A549 (cell line): ENCODE data around the gene SLC39A11. TPM values are rescaled to one million over a fixed set of nuclear protein-coding genes. Genes with fewer than 3 reads are reported as not detected.

Experiments used
- ATAC-seq, 2 experiments: fragments of 200-7000 bp in 1 of 2; fragments of >200 bp in 1 of 2; cut with Nextera tagmentation in 1 of 2; cut with Tn5 transposase in 1 of 2; 3 replicates each; pipeline versions ENCODE4 v1.8.0 to v1.9.1; 2018 to 2020; ENCODE audit warnings: mild to moderate bottlenecking in 1 of 2, moderate library complexity in 1 of 2
- CTCF ChIA-PET: fragments of 300-600 bp; sonication (Branson Sonifier 250); formaldehyde crosslinking; extraction: SDS; loops from one replicate; lab custom pipeline; 2021; ENCODE audit warnings: antibody characterized with exemption, inconsistent platforms; lab: Yijun Ruan, JAX
- POLR2A ChIA-PET: fragments of 350-600 bp; formaldehyde crosslinking; extraction: SDS; loops from one replicate; lab custom pipeline; 2021; ENCODE audit warnings: antibody characterized with exemption, inconsistent platforms; lab: Yijun Ruan, JAX
- DNase-seq, 2 experiments: peaks; one replicate each; pipeline versions ENCODE4 v3.0.0 to v3.0.0-alpha.2; 2011 to 2016; ENCODE audit warnings: low read depth in 1 of 2, low spot score in 1 of 2
- FAIRE-seq: peaks from 2 replicates; lab custom pipeline; 2011; peaks lifted over from hg19 to GRCh38; lab: Jason Lieb, UNC
- H3K27ac ChIP-seq, 2 experiments: fragments of >200 bp; sonication (Bioruptor Twin); formaldehyde crosslinking; 3 replicates each; pipeline ENCODE4 v1.5.1; 2016 to 2017
- H3K4me1 ChIP-seq: fragments of >200 bp; sonication (Bioruptor Twin); formaldehyde crosslinking; 3 replicates; pipeline ENCODE4 v1.6.1; 2016
- H3K4me2 ChIP-seq: fragments of >200 bp; sonication (Bioruptor Twin); formaldehyde crosslinking; 3 replicates; pipeline ENCODE4 v1.6.1; 2016
- H3K4me3 ChIP-seq: fragments of >200 bp; sonication (Bioruptor Twin); formaldehyde crosslinking; 3 replicates; pipeline ENCODE4 v1.5.1; 2016
- H3K9me3 ChIP-seq: fragments of >200 bp; sonication (Bioruptor Twin); formaldehyde crosslinking; 3 replicates; pipeline ENCODE4 v1.6.1; 2016
- BCL3 ChIP-seq: fragments of >200 bp; sonication (Bioruptor Twin); formaldehyde crosslinking; IDR thresholded peaks from 3 replicates; pipeline ENCODE4 v1.6.1; 2016
- CBX8 ChIP-seq: fragments of 200-600 bp; sonication (generic); IDR thresholded peaks from 2 replicates; pipeline ENCODE4 v1.6.1; 2016
- CHD4 ChIP-seq: fragments of 200-600 bp; sonication (generic); IDR thresholded peaks from 2 replicates; pipeline ENCODE4 v1.6.1; 2016; ENCODE audit warnings: antibody characterized with exemption, mild to moderate bottlenecking, borderline replicate concordance
- E2F6 ChIP-seq: IDR thresholded peaks from 2 replicates; pipeline ENCODE4 v1.6.1; 2012; ENCODE audit warnings: low read depth, borderline replicate concordance
- FOSB ChIP-seq: fragments of 250-450 bp; sonication (Bioruptor Pico); IDR thresholded peaks from 2 replicates; pipeline ENCODE4 v1.5.0; 2020; ENCODE audit warnings: mild to moderate bottlenecking, moderate library complexity
- FOXS1 ChIP-seq: fragments of 250-450 bp; sonication (Bioruptor Pico); IDR thresholded peaks from 2 replicates; pipeline ENCODE4 v1.5.0; 2020; ENCODE audit warnings: mild to moderate bottlenecking, moderate library complexity
- HOXB5 ChIP-seq: fragments of 250-450 bp; sonication (Bioruptor Pico); IDR thresholded peaks from 2 replicates; pipeline ENCODE4 v1.5.0; 2020; ENCODE audit warnings: mild to moderate bottlenecking, moderate library complexity
- MAX ChIP-seq: IDR thresholded peaks from 2 replicates; pipeline ENCODE4 v1.6.1; 2012
- MAZ ChIP-seq: fragments of 150-350 bp; IDR thresholded peaks from 2 replicates; pipeline ENCODE4 v1.6.1; 2014; ENCODE audit warnings: antibody characterized with exemption, low read depth, low read length, borderline replicate concordance
- MYC ChIP-seq: IDR thresholded peaks from 2 replicates; pipeline ENCODE4 v1.6.1; 2012; ENCODE audit warnings: mild to moderate bottlenecking, inconsistent platforms, low read length, improper control_type of control experiment, borderline replicate concordance
- RARB ChIP-seq: fragments of 250-450 bp; sonication (Bioruptor Pico); IDR thresholded peaks from 2 replicates; pipeline ENCODE4 v1.8.0; 2021; ENCODE audit warnings: mild to moderate bottlenecking, moderate library complexity
- REST ChIP-seq: fragments of 200-600 bp; sonication (generic); IDR thresholded peaks from 2 replicates; pipeline ENCODE4 v1.6.1; 2016; ENCODE audit warnings: antibody characterized with exemption, mild to moderate bottlenecking, moderate library complexity
- ZC3H11A ChIP-seq: fragments of 450-650 bp; IDR thresholded peaks from 2 replicates; pipeline ENCODE4 v1.6.1; 2014; ENCODE audit warnings: antibody characterized with exemption, mild to moderate bottlenecking
- WGBS: methylation state at CpG from one replicate; pipeline ENCODE4 v1.1.6; 2017; ENCODE audit errors: missing lambda C conversion rate; 5-methylcytosine and 5-hydroxymethylcytosine counted together
- polyA plus RNA-seq, 4 experiments: library from polyadenylated mRNA; depleted of rRNA in 3 of 4; stranded (reverse); fragments of >200 nt; fragmentation: RNase III in 1 of 4; extraction: RNeasy Plus Mini Kit Qiagen cat#74134 plus additional on column Dnase treatment in 1 of 4; gene quantifications; 2 replicates in 3 of 4; 3 replicates in 1 of 4; pipeline ENCODE4 v1.2.3, GENCODE V29; 2011 to 2017

SLC39A11 gene
- polyA plus RNA-seq, 2 of the 4 experiments (the other 2 are of a cell fraction): 18.4 to 25.2 TPM

- no peak overlapping the region for H3K27ac ChIP-seq
- CTCF ChIA-PET: interaction anchor here (0.7 to 2.4 kb wide), 4 partner anchors 8 to 534 kb away, joined by 3 to 10 read pairs (median 6); no protein-coding TSS in a partner anchor
- WGBS: 88% methylated on average over 11 of the region's 11 CpGs
- peaks cover 10% of the 10 kb centered on the region; the same call in 2 of the 3 replicates for H3K4me1 ChIP-seq
- no peak overlapping the region; the same call in 2 of the 3 replicates for H3K4me2 ChIP-seq
- H3K9me3 ChIP-seq: no peaks in the 10 kb centered on the region
- no peak for FAIRE-seq
- POLR2A ChIA-PET: no interaction called here
- ATAC-seq: no peak
- TF ChIP-seq BCL3 (no peak), REST (no peak), E2F6 (no peak), MAX (no peak), RARB (CRISPR knock-in tag) (no peak), FOSB (no peak), FOXS1 (CRISPR knock-in tag) (no peak), MYC (no peak), HOXB5 (no peak)
- TF ChIP-seq, all 56 proteins: peak for 0
- H3K4me3 ChIP-seq: no peak overlapping the region
- no peak for DNase-seq
These were observed 1.9 kb downstream of the SLC39A11 start for GRCh38 chr17:73090396-73091202.

GRCh38 chr17:73089322-73090317 lies 2.9 kb downstream of the SLC39A11 start:
- Histone ChIP-seq H3K4me2 (no peak overlapping the region), H3K27ac (no peak overlapping the region), H3K9me3 (no peaks in the 10 kb centered on the region), H3K4me1 (peaks cover 10% of the 10 kb centered on the region; the same call in 2 of the 3 replicates), H3K4me3 (no peak overlapping the region)
- ChIA-PET POLR2A (no interaction called here), CTCF (interaction anchor here (1.6 kb wide), 1 partner anchor 364 kb away, joined by 7 read pairs; no protein-coding TSS in a partner anchor)
- no peak for ATAC-seq
- TF ChIP-seq MAZ: no peak
- TF ChIP-seq FOXS1 (CRISPR knock-in tag): no peak
- TF ChIP-seq CHD4: no peak
- no peak for TF ChIP-seq ZC3H11A
- TF ChIP-seq CBX8: no peak
- DNase-seq: no peak
- FAIRE-seq: no peak
- 89% methylated on average over 12 of the region's 12 CpGs for WGBS
